HG03439 (cell line): Measurements from ENCODE around the gene POMGNT1.
A peak's percentile ranks its signal among the peaks of the same experiment; 100 is the strongest.
"Not testable (repeated sequence)": the region's sequence is repeated elsewhere in the genome, so short reads cannot be mapped to it uniquely, and the experiment has no call there.

Experiments used
- ATAC-seq: cut with Tn5 transposase; IDR thresholded peaks from one replicate; pipeline ENCODE4 v1.9.1; 2021; ENCODE audit warnings: mild to moderate bottlenecking, moderate library complexity; ENCODE audit not compliant: unreplicated experiment

POMGNT1 gene

GRCh38 chr1:46197964-46198811 lies at the start of gene POMGNT1:
Gene POMGNT1 (minus strand): TSS chr1:46198434. CDS start chr1:46197821, 613 bp downstream.
- ATAC-seq, result peak; percentile 85

GRCh38 chr1:46247436-46248121 lies 49.3 kb upstream of the POMGNT1 start, which contains the start of gene RAD54L:
Gene RAD54L (plus strand): TSS chr1:46247763. CDS start chr1:46248406, 643 bp downstream.
- peak; percentile 95 for ATAC-seq

GRCh38 chr1:46246548-46247435 lies 48.6 kb upstream of the POMGNT1 start:
- ATAC-seq, result peak; percentile 45

GRCh38 chr1:46246136-46246535 lies 47.9 kb upstream of the POMGNT1 start:
- ATAC-seq, result not testable (repeated sequence)

- ATAC-seq, result no peak
Observed at GRCh38 chr1:46244656-46245371, 46.6 kb upstream of the POMGNT1 start.

GRCh38 chr1:46243831-46244230 lies 45.6 kb upstream of the POMGNT1 start:
- not testable (repeated sequence) for ATAC-seq

GRCh38 chr1:46242918-46243317 lies 44.7 kb upstream of the POMGNT1 start:
- no peak for ATAC-seq

GRCh38 chr1:46241733-46242132 lies 43.5 kb upstream of the POMGNT1 start:
- ATAC-seq, result not testable (repeated sequence)

- ATAC-seq, result not testable (repeated sequence)
Observed at GRCh38 chr1:46238865-46239264, 40.6 kb upstream of the POMGNT1 start.

GRCh38 chr1:46236882-46237281 lies 38.6 kb upstream of the POMGNT1 start:
- no peak for ATAC-seq

GRCh38 chr1:46231231-46231630 lies 33.0 kb upstream of the POMGNT1 start:
- not testable (repeated sequence) for ATAC-seq

GRCh38 chr1:46224966-46225365 lies 26.7 kb upstream of the POMGNT1 start:
- no peak for ATAC-seq

- ATAC-seq, result peak; percentile 86
Observed at GRCh38 chr1:46223472-46223943, 25.3 kb upstream of the POMGNT1 start.

- ATAC-seq, result not testable (repeated sequence)
Observed at GRCh38 chr1:46223055-46223454, 24.8 kb upstream of the POMGNT1 start.

GRCh38 chr1:46221749-46222148 lies 23.5 kb upstream of the POMGNT1 start:
- ATAC-seq, result no peak

GRCh38 chr1:46220808-46221207 lies 22.6 kb upstream of the POMGNT1 start:
- ATAC-seq, result no peak

GRCh38 chr1:46219551-46220520 lies 21.6 kb upstream of the POMGNT1 start:
- no peak for ATAC-seq

GRCh38 chr1:46218443-46218842 lies 20.2 kb upstream of the POMGNT1 start:
- no peak for ATAC-seq

- no peak for ATAC-seq
Observed at GRCh38 chr1:46215504-46215903, 17.3 kb upstream of the POMGNT1 start.
